ENCODE measurements around the gene KCNT2. TPM values are rescaled to one million over a fixed set of nuclear protein-coding genes. Genes with fewer than 3 reads are reported as not detected.
A peak's percentile ranks its signal among the peaks of the same experiment; 100 is the strongest.

The KCNT2 gene
- total RNA-seq, 1 donor from 2014 or later: 5.9 TPM

GRCh38 chr1:196651079-196651478, 42.8 kb upstream of the KCNT2 start:
- Mint-ChIP-seq H3K27me3 (ENCODE audit: low read depth, unreplicated experiment) (no peaks in the 10 kb centered on the region), H3K4me3 (ENCODE audit: unreplicated experiment) (no peak overlapping the region), H3K4me1 (ENCODE audit: low read depth, unreplicated experiment) (peaks cover 9% of the 10 kb centered on the region), H3K27ac (ENCODE audit: unreplicated experiment) (no peak overlapping the region), H3K9me3 (ENCODE audit: unreplicated experiment) (no peaks in the 10 kb centered on the region), H3K36me3 (ENCODE audit: low read depth, unreplicated experiment) (no peaks in the 10 kb centered on the region)
- FAIRE-seq: no peak
- no peak for DNase-seq (ENCODE audit: low read depth)
- Histone ChIP-seq H2AFZ (ENCODE audit: low read depth, low read length) (no peak overlapping the region), H3K36me3 (ENCODE audit: insufficient read depth, low read length) (no peaks in the 10 kb centered on the region), H3K27me3 (ENCODE audit: insufficient read depth, low read length) (no peaks in the 10 kb centered on the region), H3K4me1 (ENCODE audit: insufficient read depth, low read length) (peaks cover 8% of the 10 kb centered on the region), H3K9me3 (ENCODE audit: insufficient read depth, low read depth, low read length) (no peaks in the 10 kb centered on the region), H3K79me2 (ENCODE audit: insufficient read depth, low read length) (peaks cover 14% of the 10 kb centered on the region), H3K4me3 (ENCODE audit: insufficient read depth, low read depth, low read length) (no peak overlapping the region), H4K20me1 (ENCODE audit: insufficient read depth, low read length) (no peaks in the 10 kb centered on the region), H3K27ac (ENCODE audit: low read depth, low read length) (peak overlapping the region; percentile 45), H3K9ac (ENCODE audit: low read length) (no peak overlapping the region), H3K4me2 (ENCODE audit: low read length) (peak overlapping the region; percentile 82)
- TF ChIP-seq CTCF (IDR thresholded peaks at IDR 0.05; ENCODE audit: insufficient read depth, low read depth, low read length) (no peak), EZH2 (IDR thresholded peaks at IDR 0.05; ENCODE audit: insufficient read depth, low read length) (no peak)

GRCh38 chr1:196650403-196650802, 42.2 kb upstream of the KCNT2 start:
- H2AFZ ChIP-seq (ENCODE audit: low read depth, low read length): peak overlapping the region; percentile 14
- no peak for FAIRE-seq
- Mint-ChIP-seq H3K4me1 (ENCODE audit: low read depth, unreplicated experiment) (peaks cover 9% of the 10 kb centered on the region), H3K27ac (ENCODE audit: unreplicated experiment) (no peak overlapping the region), H3K36me3 (ENCODE audit: low read depth, unreplicated experiment) (no peaks in the 10 kb centered on the region), H3K9me3 (ENCODE audit: unreplicated experiment) (no peaks in the 10 kb centered on the region), H3K27me3 (ENCODE audit: low read depth, unreplicated experiment) (no peaks in the 10 kb centered on the region), H3K4me3 (ENCODE audit: unreplicated experiment) (no peak overlapping the region)
- H3K79me2 ChIP-seq (ENCODE audit: insufficient read depth, low read length): peaks cover 14% of the 10 kb centered on the region
- no peaks in the 10 kb centered on the region for H3K27me3 ChIP-seq (ENCODE audit: insufficient read depth, low read length)
- H3K4me2 ChIP-seq (ENCODE audit: low read length): no peak overlapping the region
- H3K36me3 ChIP-seq (ENCODE audit: insufficient read depth, low read length): no peaks in the 10 kb centered on the region
- H4K20me1 ChIP-seq (ENCODE audit: insufficient read depth, low read length): no peaks in the 10 kb centered on the region
- no peak overlapping the region for H3K9ac ChIP-seq (ENCODE audit: low read length)
- TF ChIP-seq EZH2 (IDR thresholded peaks at IDR 0.05; ENCODE audit: insufficient read depth, low read length): no peak
- no peak for TF ChIP-seq CTCF (IDR thresholded peaks at IDR 0.05; ENCODE audit: insufficient read depth, low read depth, low read length)
- no peak for DNase-seq (ENCODE audit: low read depth)
- H3K27ac ChIP-seq (ENCODE audit: low read depth, low read length): no peak overlapping the region
- peaks cover 8% of the 10 kb centered on the region for H3K4me1 ChIP-seq (ENCODE audit: insufficient read depth, low read length)
- H3K4me3 ChIP-seq (ENCODE audit: insufficient read depth, low read depth, low read length): no peak overlapping the region
- H3K9me3 ChIP-seq (ENCODE audit: insufficient read depth, low read depth, low read length): no peaks in the 10 kb centered on the region

GRCh38 chr1:196649990-196650389, 41.8 kb upstream of the KCNT2 start:
- Mint-ChIP-seq H3K9me3 (ENCODE audit: unreplicated experiment) (no peaks in the 10 kb centered on the region), H3K4me1 (ENCODE audit: low read depth, unreplicated experiment) (peaks cover 9% of the 10 kb centered on the region), H3K4me3 (ENCODE audit: unreplicated experiment) (no peak overlapping the region), H3K27me3 (ENCODE audit: low read depth, unreplicated experiment) (no peaks in the 10 kb centered on the region), H3K27ac (ENCODE audit: unreplicated experiment) (no peak overlapping the region), H3K36me3 (ENCODE audit: low read depth, unreplicated experiment) (no peaks in the 10 kb centered on the region)
- Histone ChIP-seq H3K79me2 (ENCODE audit: insufficient read depth, low read length) (peaks cover 14% of the 10 kb centered on the region), H3K27ac (ENCODE audit: low read depth, low read length) (no peak overlapping the region), H4K20me1 (ENCODE audit: insufficient read depth, low read length) (no peaks in the 10 kb centered on the region), H3K27me3 (ENCODE audit: insufficient read depth, low read length) (no peaks in the 10 kb centered on the region), H3K9ac (ENCODE audit: low read length) (no peak overlapping the region), H2AFZ (ENCODE audit: low read depth, low read length) (peak overlapping the region; percentile 14), H3K4me1 (ENCODE audit: insufficient read depth, low read length) (peaks cover 8% of the 10 kb centered on the region), H3K36me3 (ENCODE audit: insufficient read depth, low read length) (no peaks in the 10 kb centered on the region), H3K4me3 (ENCODE audit: insufficient read depth, low read depth, low read length) (no peak overlapping the region), H3K9me3 (ENCODE audit: insufficient read depth, low read depth, low read length) (no peaks in the 10 kb centered on the region), H3K4me2 (ENCODE audit: low read length) (no peak overlapping the region)
- DNase-seq (ENCODE audit: low read depth): no peak
- no peak for FAIRE-seq
- TF ChIP-seq EZH2 (IDR thresholded peaks at IDR 0.05; ENCODE audit: insufficient read depth, low read length) (no peak), CTCF (IDR thresholded peaks at IDR 0.05; ENCODE audit: insufficient read depth, low read depth, low read length) (no peak)
